Inflammatory macrophage (primary cell): ENCODE data around the gene SLFN5.
A peak's percentile ranks its signal among the peaks of the same experiment; 100 is the strongest.
"Not testable (repeated sequence)": the region's sequence is repeated elsewhere in the genome, so short reads cannot be mapped to it uniquely, and the experiment has no call there.

Experiments used
- DNase-seq, 2 donors: peaks; one replicate each; pipeline ENCODE4 v3.0.0-alpha.2; 2020 to 2022

Gene SLFN5

DNA sequence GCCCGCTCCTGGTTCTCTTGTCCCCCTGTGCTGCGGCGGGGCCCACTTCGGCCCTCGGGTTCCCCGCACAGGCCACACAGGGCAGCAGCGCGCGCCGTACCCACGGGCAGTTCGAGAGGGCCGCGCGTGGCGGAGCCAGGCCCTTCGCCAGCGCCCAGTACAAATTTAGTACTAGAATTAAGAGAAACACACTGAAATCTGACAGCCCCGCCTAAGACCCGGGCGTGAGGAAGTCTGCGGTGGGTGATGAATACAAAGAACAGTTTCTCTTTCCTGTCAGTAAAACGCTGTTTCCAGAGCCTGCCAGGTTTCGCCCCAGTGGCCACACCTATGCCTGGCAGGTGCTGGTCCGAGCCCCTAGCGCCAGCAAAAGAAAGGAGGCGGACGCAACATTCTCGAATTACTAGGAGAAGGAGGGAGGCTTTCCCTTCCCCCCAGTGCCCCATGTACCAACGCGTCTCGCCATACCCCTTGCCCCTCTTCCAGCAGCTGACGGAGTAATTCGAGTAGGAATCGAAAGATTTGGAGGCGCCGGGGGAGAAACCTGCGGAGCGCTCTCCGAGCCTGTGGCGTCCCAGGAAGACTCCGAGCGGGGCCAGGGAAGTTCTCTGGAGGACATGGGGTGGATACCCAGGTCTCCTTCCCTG is 591 bp upstream of the SLFN5 start:
- peak; percentile 56 to 62 for DNase-seq

DNA sequence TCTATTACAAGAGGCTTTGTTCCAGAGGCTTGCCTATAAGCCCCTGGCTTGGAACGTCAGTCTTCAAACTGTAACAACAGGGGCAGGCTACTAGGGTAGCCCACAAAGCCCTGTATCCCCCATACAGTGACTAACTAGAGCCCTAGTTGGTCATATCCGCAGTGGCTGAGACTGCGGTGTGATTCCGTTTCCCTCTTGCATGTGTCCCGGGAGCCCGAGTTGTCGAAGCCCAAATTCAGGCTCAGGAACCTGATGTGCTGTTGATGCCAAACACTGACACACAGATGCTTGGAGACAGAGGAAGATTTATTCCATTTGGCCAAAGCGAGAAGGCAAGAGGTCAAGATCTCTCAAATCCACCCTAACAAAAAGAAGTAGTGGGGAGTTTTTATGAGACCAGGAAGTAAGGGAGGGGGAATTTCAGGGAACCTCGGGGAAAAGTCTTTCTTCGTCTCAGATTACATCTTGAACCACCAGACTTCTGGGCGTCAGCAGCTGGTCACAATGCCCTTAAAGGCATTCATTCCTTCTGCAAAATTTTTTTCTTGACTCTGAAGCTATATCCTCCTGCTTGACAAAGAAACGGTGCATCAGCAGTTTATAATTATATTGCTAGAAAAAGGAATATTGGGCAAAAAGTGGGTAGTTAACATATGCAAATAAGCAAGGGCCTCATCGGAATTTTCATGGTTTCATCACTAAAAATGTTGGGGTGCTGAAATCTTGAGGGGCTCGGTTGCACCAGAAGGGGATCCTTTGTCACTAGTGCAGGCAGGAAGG is 879 bp downstream of the SLFN5 start:
- peak; percentile 53 to 64 for DNase-seq

DNA sequence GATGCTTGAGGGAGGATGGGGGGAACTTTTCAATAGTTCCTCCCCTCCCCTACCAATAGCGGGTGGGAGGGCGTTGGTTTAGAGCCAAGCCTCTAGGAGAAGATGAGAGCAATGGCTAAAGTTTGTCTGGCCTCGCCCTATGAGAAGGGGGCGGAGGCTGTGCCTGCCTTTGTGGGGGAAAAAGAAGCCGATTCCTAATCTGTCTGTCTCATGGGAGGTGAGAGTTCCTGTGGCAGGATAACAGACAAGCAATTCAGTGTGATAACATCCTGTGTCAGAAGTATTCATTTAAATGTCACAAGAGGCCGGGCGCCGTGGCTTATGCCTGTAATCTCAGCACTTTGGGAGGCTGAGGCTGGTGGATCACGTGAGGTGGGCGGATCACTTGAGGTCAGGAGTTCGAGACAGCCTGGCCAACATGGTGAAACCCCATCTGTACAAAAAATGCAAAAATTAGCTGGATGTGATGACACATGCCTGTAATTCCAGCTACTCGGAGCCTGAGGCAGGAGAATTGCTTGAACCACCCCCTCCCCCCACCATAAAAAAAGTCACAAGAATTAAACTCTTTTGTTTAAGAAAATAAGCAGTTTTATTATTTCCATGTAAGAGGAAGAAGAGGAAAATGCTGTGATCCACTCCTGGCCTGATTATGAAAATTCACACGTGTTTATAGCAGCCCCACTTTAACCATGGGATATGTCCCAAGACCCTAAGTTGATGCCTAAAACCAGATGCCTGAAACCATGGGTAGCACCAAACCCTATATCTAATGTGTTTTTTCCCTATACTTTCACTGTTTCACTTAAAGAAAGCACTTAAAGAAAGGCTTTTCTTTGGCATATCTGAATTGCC is 1.7 kb downstream of the SLFN5 start:
- peak; percentile 80 to 89 for DNase-seq

DNA sequence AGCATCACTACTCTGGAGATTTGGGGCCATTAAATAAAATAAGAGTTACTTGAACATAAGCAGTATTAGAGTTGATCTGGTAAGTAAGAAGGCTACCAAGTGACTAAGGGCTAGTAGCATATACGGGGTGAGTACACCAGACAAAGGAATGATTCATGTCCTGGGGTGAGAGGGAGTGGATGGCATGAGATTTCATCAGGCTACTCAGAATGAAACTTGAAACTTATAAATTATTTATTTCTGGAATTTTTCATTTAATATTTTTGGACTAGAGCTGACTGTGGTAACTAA is 2.3 kb downstream of the SLFN5 start:
- DNase-seq: peak; percentile 50 to 53

DNA sequence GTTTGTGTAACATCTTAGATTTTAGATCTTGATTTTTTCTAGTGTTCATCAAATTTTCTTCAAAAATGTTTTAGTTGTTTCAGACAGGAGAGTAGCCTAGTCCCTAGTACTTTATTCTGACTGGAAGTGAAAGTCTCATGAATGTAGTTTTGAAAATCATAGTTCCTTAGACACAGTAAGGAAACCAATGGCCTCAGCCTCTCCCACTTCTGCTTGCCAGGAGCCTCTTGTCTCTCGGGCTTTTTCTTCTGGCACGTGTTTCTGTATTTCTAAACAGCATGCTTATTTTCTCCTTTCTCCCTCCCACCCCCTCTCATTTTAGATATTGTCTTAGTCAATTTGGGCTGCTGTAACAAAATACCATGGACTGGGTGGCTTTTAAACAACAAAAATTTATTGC is 9.8 kb downstream of the SLFN5 start:
- DNase-seq: peak; percentile 81 to 85

DNA sequence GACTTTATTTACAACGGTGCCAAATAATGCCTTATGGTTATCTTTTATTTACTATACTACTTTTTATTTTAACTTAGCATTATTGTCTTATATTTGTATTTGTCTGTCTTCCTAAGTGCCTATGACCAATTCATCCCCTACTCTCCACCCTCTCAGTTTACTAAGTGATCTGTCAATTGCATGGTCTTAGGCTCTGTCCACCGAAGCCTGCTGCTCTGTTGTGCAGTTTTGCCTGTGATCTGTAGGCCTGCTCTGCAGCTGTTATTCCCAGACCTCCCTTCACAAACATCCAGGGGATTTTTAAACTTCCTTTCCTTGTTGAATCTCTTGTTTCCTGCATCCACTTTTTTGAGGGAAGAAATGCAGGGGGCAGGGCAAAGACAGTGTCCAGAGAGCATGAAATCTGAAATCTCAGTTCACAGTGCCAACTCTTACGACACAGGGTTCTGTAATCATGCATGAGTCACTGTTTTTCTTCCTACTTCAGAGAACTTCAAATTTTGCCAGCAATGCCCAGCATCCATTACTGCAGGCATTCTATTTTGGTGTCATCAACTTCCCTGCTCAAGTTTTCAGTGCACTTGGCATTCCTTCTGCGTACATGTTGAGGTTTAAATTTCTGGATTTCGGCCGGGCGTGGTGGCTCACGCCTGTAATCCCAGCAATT is 11.4 kb downstream of the SLFN5 start:
- peak; percentile 91 to 96 for DNase-seq

DNA sequence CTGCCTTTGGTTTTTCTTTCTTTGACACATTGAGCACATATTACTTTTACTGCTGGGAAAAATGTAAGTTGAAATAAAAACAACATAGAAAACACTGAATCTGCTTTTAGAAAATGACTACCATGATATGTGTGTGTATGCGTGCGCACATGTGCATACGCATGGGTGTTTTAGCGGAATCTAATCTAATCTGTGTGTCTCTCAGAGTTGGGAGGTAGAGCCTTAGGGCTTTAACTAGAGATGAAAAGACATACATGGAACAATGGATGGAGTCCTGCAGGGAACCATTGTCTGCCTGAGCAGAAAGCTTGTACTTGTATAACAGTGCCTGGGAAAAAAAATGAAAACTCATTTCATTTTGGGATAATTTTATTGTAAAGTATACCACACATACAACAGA is 12.4 kb downstream of the SLFN5 start:
- no peak for DNase-seq

DNA sequence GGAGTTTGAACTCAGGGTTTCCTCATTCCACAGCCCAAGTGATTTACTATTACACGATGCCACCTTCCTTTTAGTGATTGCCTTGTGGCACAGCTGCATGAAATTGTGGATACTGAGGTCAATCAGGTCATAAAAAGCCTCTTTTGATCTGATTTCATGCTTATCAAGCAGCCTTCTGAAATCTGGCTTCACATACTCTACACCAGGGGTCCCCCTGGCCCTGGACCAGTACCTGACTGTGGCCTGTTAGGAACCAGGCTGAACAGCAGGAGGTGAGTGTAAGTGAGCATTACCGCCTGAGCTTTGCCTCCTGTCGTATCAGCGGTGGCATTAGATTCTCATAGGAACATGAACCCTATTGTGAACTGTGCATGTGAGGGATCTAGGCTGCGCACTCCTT is 13.8 kb downstream of the SLFN5 start:
- no peak for DNase-seq

DNA sequence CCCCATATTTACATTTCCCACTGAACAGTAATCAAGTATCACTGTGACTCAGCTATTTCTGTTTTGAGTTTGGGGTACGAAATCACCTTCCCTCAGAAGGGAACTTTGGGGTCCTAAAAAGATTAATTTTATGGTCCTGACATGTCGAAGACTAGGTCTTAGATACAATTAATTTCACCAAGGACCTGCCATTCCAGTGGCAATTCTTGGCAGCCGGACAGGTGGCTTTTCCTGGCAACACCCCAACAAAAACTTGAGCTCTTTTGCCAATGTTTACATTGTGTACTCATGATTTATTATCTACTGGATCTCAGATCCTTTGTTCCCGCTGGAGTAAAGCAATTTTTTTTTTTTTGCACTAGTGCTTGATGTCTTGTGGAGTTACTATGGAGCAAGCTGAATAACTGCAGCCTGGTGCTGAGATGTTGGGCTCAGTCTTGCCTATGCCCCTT is 14.4 kb downstream of the SLFN5 start:
- DNase-seq: no peak

DNA sequence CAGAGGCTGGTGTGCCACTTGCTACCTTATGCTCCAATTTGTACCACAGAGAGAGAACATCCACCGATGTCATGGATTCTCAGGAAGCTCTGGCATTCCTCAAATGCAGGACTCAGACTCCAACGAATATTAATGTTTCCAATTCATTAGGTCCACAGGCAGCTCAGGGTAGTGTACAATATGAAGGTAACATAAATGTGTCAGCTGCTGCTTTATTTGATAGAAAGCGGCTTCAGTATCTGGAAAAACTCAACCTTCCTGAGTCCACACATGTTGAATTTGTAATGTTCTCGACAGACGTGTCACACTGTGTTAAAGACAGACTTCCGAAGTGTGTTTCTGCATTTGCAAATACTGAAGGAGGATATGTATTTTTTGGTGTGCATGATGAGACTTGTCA is 16.1 kb downstream of the SLFN5 start:
- no peak for DNase-seq

DNA sequence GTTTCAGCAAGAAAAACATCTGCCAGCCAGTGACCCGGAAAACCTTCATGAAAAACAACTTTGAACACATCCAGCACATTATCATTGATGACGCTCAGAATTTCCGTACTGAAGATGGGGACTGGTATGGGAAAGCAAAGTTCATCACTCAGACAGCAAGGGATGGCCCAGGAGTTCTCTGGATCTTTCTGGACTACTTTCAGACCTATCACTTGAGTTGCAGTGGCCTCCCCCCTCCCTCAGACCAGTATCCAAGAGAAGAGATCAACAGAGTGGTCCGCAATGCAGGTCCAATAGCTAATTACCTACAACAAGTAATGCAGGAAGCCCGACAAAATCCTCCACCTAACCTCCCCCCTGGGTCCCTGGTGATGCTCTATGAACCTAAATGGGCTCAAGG is 22.2 kb downstream of the SLFN5 start:
- DNase-seq: no peak

DNA sequence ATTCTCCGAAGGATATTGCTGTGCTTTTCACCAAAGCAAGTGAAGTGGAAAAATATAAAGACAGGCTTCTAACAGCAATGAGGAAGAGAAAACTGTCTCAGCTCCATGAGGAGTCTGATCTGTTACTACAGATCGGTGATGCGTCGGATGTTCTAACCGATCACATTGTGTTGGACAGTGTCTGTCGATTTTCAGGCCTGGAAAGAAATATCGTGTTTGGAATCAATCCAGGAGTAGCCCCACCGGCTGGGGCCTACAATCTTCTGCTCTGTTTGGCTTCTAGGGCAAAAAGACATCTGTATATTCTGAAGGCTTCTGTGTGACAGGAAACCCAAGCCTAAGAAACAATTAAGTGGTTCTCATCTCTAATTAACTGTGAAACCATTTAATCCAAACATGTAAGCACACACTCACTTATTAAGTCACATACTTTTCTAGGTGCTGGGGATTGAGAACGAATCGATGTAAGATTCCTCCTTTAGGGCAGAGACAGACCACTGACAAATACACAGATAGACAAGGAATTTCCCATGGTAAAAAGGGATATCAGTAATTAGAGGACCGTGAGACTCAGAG is 22.8 kb downstream of the SLFN5 start:
- DNase-seq: no peak

DNA sequence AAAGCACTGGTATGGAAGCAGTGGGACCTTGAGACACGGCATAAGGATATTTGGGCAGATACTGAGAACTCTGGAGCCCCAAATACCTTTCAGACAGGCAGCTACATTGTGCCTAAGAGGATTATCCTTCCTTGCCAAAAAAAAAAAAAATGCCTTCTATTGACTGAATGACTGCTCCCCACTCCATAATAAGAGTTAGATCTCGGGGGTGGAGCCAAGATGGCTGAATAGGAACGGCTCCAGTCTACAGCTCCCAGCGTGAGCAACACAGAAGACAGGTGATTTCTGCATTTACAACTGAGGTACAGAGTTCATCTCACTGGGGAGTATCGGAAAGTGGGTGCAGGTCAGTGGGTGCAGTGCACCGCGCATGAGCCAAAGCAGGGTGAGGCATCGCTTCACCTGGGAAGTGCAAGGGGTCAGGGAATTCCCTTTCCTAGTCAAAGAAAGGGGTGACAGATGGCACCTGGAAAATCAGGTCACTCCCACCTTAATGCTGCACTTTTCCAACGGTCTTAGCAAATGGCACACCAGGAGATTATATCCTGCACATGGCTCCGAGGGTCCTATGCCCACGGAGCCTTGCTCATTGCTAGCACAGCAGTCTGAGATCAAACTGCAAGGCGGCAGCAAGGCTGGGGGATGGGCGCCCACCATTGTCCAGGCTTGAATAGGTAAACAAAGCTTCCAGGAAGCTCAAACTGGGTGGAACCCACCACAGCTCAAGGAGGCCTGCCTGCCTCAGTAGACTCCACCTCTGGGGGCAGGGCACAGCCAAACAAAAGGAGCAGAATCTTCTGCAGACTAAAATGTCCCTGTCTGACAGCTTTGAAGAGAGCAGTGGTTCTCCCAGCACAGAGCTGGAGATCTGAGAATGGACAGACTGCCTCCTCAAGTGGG is 31.5 kb downstream of the SLFN5 start:
- DNase-seq: not testable (repeated sequence)

DNA sequence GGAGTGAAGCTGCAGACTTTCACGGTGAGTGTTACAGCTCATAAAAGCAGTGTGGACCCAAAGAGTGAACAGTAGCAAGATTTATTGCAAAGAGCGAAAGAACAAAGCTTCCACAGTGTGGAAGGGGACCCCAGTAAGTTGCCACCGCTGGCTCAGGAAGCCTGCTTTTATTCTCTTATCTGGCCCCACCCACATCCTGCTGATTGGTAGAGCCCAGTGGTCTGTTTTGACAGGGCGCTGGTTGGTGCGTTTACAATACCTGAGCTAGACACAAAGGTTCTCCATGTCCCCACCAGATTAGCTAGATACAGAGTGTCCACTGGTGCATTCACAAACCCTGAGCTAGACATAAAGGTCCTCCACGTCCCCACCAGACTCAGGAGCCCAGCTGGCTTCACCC is 35.6 kb downstream of the SLFN5 start:
- not testable (repeated sequence) for DNase-seq

DNA sequence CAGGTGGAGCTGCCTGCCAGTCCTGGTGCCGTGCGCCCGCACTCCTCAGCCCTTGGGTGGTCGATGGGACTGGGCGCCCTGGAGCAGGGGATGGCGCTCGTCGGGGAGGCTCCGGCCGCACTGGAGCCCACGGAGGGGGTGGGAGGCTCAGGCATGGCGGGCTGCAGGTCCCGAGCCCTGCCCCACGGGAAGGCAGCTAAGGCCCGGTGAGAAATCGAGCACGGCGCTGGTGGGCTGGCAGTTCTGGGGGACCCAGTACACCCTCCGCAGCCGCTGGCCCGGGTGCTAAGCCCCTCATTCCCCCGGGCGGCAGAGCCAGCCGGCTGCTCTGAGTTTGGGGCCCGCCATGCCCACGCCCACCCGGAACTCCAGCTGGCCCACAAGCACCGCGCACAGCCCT is 36.0 kb downstream of the SLFN5 start:
- DNase-seq: not testable (repeated sequence)

DNA sequence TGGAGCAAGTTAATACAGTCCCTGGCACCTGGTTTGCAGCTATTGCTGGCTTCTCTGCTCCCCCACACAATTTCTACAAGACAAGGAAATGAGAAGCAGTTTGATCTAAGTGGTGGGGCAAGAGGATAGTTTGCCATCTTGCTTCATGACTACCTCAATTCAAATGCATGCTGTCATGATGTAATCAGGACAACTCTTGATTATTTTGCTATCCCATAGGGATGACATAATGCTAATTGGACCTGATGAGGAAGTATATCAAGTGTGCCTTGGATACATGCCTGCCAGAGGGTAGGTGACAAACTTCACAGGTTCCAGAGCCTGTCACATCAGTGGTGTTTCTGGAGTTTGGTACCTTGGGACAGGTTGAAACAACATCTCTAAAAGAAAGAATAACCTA is 40.9 kb downstream of the SLFN5 start:
- peak in 1 of 2 donors; percentile 33 for DNase-seq

DNA sequence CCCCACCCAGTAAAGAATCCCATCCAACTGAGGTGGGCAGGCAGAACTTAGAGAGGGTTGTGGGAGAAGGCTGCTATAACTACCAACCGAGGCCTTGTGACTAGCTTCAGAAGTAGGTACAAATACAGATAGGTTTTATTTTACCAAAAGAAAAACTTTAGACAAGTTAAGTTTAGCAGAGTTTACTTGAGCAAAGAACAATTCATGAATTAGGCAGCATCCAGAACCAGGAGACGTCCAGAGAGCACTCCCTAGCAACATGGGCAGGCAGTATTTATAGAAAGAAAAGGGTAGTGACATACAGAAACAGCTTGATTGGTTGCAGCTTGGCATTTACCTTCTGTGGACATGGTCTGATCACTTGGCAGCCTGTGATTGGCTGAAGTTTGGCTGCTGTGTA is 42.1 kb downstream of the SLFN5 start:
- DNase-seq: no peak

DNA sequence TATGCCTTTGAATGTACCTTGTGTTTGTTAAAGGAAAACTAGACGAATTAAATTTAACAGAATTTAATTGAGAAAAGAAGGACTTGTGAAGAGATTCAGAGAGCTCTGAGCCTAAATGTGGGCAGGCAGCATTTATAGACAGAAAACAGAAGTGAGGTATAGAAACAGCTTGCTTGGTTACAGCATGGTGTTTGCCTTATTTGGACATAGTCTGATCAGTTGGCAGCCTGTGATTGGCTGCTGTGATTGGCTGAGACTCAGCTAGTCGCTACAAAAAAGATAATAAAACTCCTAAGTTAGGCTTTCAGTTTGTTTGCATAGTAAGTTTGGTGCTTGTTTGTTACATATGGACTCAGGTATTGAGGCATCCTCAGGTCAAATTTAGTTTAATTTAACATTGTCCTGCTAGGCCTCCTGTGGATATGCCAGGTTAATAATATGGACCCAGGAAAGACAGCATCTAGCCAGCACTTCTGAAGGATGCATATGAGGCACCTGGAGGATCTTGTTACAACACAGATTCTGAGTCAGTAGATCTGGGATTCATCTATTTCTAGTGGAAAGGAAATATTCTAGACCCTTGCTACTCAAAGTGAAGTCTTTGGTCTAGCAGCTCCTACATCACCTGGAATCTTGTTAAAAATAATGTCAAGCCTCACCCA is 43.4 kb downstream of the SLFN5 start:
- peak; percentile 9 to 17 for DNase-seq

DNA sequence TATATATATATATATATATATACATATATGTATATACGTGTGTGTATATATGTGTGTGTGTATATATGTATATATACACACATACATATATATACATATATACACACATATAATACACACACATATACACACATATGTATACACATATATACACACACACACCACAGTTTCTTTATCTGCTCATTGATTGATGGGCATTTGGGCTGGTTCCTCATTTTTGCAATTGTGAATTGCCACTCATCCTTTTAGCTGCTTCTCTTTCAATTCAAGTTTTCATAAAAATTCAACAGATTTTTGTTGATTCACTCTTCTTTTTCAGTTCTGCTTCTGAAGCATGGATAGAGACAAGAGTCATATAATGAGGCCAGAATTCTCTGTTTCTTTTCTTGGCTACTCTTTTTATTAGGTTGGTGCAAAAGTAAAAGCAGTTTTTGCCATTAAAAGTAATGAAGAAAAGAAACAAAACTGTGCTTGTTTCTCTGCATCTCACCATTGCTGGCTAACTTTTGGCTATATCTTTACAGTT is 44.5 kb downstream of the SLFN5 start:
- no peak for DNase-seq

DNA sequence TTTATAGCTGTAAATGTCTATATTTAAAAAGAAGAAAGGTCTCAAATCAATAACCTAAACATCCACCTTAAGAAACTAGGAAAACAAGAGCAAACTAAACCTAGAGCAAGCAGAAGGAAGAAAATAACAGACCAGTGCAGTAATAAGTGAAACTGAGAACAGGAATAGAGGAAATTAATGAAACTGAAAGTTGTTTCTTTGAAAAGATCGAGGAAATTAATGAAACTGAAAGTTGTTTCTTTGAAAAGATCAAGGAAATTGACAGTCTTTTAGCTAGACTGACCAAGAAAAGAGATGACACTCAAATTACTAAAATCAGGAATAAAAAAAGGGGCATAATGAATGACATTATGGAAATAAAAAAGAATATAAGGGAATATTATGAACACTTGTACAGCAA is 46.4 kb downstream of the SLFN5 start:
- peak in 1 of 2 donors; percentile 61 for DNase-seq

DNA sequence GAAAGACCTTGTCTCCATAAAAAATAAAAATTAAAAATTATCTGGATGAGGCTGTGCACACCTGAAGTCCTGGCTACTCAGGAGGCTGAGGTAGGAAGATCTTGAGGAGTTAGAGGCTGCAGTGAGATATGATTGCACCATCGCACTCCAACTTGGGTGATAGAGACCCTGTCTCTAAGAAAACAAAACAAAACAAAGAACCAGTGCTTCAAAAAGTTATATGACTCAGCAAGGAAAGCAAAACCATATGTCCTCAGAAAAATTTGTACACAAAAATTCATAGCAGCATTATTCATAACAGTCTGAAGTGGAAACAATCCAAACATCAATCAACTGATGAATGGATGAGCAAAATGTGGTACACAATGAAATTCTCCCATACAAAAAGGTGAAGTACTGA is 48.9 kb downstream of the SLFN5 start:
- no peak for DNase-seq
